NCI-H2196 (cell line): Measurements from ENCODE around the gene CELF2.
"Not testable (repeated sequence)": the region's sequence is repeated elsewhere in the genome, so short reads cannot be mapped to it uniquely, and the experiment has no call there.

Experiments used
- DNase-seq: peaks from one replicate; lab custom pipeline; 2025; ENCODE audit not compliant: unreplicated experiment; lab: John Stamatoyannopoulos, UW

Gene CELF2

GRCh38 chr10:11120711-11121110 is 103.0 kb downstream of the CELF2 start:
- no peak for DNase-seq

GRCh38 chr10:11123892-11124291 is 106.2 kb downstream of the CELF2 start:
- DNase-seq = not testable (repeated sequence)

GRCh38 chr10:11125004-11125403 is 107.3 kb downstream of the CELF2 start:
- no peak for DNase-seq

- DNase-seq = not testable (repeated sequence)
Observed at GRCh38 chr10:11127017-11127416, 109.3 kb downstream of the CELF2 start.

- no peak for DNase-seq
Observed at GRCh38 chr10:11131112-11131639, 113.5 kb downstream of the CELF2 start.

- no peak for DNase-seq
Observed at GRCh38 chr10:11134411-11134810, 116.7 kb downstream of the CELF2 start.

GRCh38 chr10:11135709-11136108 is 118.0 kb downstream of the CELF2 start:
- DNase-seq = no peak

GRCh38 chr10:11138314-11139033 is 120.8 kb downstream of the CELF2 start:
- DNase-seq = no peak

GRCh38 chr10:11140963-11141362 is 123.3 kb downstream of the CELF2 start:
- no peak for DNase-seq

GRCh38 chr10:11141571-11142091 is 124.0 kb downstream of the CELF2 start:
- DNase-seq = no peak

GRCh38 chr10:11142777-11143176 is 125.1 kb downstream of the CELF2 start:
- no peak for DNase-seq

GRCh38 chr10:11143242-11143641 is 125.6 kb downstream of the CELF2 start:
- no peak for DNase-seq

- DNase-seq = no peak
Observed at GRCh38 chr10:11144626-11145494, 127.2 kb downstream of the CELF2 start.

GRCh38 chr10:11145495-11145855 is 127.8 kb downstream of the CELF2 start:
- DNase-seq = no peak

- no peak for DNase-seq
Observed at GRCh38 chr10:11146402-11147171, 128.9 kb downstream of the CELF2 start.

- DNase-seq = no peak
Observed at GRCh38 chr10:11147722-11148121, 130.1 kb downstream of the CELF2 start.

- DNase-seq = no peak
Observed at GRCh38 chr10:11148142-11149028, 130.7 kb downstream of the CELF2 start.

GRCh38 chr10:11149807-11150141 is 132.1 kb downstream of the CELF2 start:
- DNase-seq = no peak

GRCh38 chr10:11150231-11150731 is 132.6 kb downstream of the CELF2 start:
- no peak for DNase-seq

- DNase-seq = no peak
Observed at GRCh38 chr10:11150879-11151415, 133.3 kb downstream of the CELF2 start.
